Effector CD8-positive, alpha-beta T cell (primary cell): Measurements from ENCODE around the gene CEL.
"Not testable (repeated sequence)": the region's sequence is repeated elsewhere in the genome, so short reads cannot be mapped to it uniquely, and the experiment has no call there.

Experiments
- DNase-seq: peaks from one replicate; lab custom pipeline; 2025; lab: John Stamatoyannopoulos, UW

The CEL gene

GRCh38 chr9:133064241-133065069, 2.7 kb downstream of the CEL start:
- no peak for DNase-seq

GRCh38 chr9:133065070-133065388, 3.2 kb downstream of the CEL start:
- DNase-seq = no peak

- no peak for DNase-seq
Measured at GRCh38 chr9:133066181-133066983, 4.6 kb downstream of the CEL start.

- DNase-seq = no peak
Measured at GRCh38 chr9:133067006-133067405, 5.2 kb downstream of the CEL start.

GRCh38 chr9:133067813-133068212, 6.0 kb downstream of the CEL start:
- DNase-seq = no peak

GRCh38 chr9:133068431-133068830, 6.7 kb downstream of the CEL start:
- DNase-seq = not testable (repeated sequence)

- not testable (repeated sequence) for DNase-seq
Measured at GRCh38 chr9:133070500-133070961, 8.8 kb downstream of the CEL start.

- not testable (repeated sequence) for DNase-seq
Measured at GRCh38 chr9:133070985-133071384, 9.2 kb downstream of the CEL start.

GRCh38 chr9:133071484-133072150, 9.8 kb downstream of the CEL start:
- DNase-seq = no peak

- DNase-seq = not testable (repeated sequence)
Measured at GRCh38 chr9:133072210-133072609, 10.4 kb downstream of the CEL start.

- DNase-seq = no peak
Measured at GRCh38 chr9:133073086-133074014, 11.6 kb downstream of the CEL start.

GRCh38 chr9:133074111-133074651, 12.4 kb downstream of the CEL start:
- DNase-seq = no peak

- DNase-seq = no peak
Measured at GRCh38 chr9:133075925-133076630, 14.3 kb downstream of the CEL start.

- no peak for DNase-seq
Measured at GRCh38 chr9:133076691-133077090, 14.9 kb downstream of the CEL start.

GRCh38 chr9:133078486-133078885, 16.7 kb downstream of the CEL start:
- DNase-seq = no peak

- no peak for DNase-seq
Measured at GRCh38 chr9:133080161-133080560, 18.4 kb downstream of the CEL start.

GRCh38 chr9:133080786-133081779, 19.3 kb downstream of the CEL start:
- not testable (repeated sequence) for DNase-seq

GRCh38 chr9:133081957-133082644, 20.3 kb downstream of the CEL start:
- not testable (repeated sequence) for DNase-seq

GRCh38 chr9:133083688-133084087, 21.9 kb downstream of the CEL start:
- not testable (repeated sequence) for DNase-seq
